Renal cortex interstitium (tissue), 15 donors: ENCODE results near the gene SDHB. TPM values are rescaled to one million over a fixed set of nuclear protein-coding genes. Genes with fewer than 3 reads are reported as not detected.

Source experiments
- DNase-seq, 11 donors: peaks; one replicate each; pipeline ENCODE4 v3.0.0-alpha.2; 2013; ENCODE audit warnings: low read depth in 9 of 11, low spot score in 4 of 11; ENCODE audit errors: extremely low read depth in 1 of 11
- long read RNA-seq, 16 experiments: transcript quantifications; one replicate each; lab custom pipeline, GENCODE V29; 2026
- polyA plus RNA-seq, 3 donors: library from polyadenylated mRNA; unstranded; fragments of 120-200 nt; gene quantifications; one replicate each; pipeline ENCODE4 v1.2.1, GENCODE V29; 2013; ENCODE audit not compliant: insufficient read length in 3 of 3

SDHB gene
- 100 to 1,000 TPM; 128 to 170 (median 164) TPM for polyA plus RNA-seq
- long read RNA-seq, donor 1, transcript SDHB-201 (8 exons, 1,153 nt) = major isoform, 27 of 35 reads
- long read RNA-seq, donor 1, partial matches to known transcripts = 5 of 35 reads
- long read RNA-seq, donor 1, other reads (novel, unspliced or antisense) = 0 of 35 reads
- long read RNA-seq, donor 2, transcript SDHB-206 (2 exons, 636 nt) = minor isoform, 6 of 40 reads
- long read RNA-seq, donor 2, transcript SDHB-201 (8 exons, 1,153 nt) = major isoform, 29 of 40 reads
- long read RNA-seq, donor 2, partial matches to known transcripts = 5 of 40 reads
- long read RNA-seq, donor 2, other reads (novel, unspliced or antisense) = 0 of 40 reads
- long read RNA-seq, donor 3, transcript SDHB-201 (8 exons, 1,153 nt) = major isoform, 58 of 64 reads
- long read RNA-seq, donor 3, partial matches to known transcripts = 5 of 64 reads
- long read RNA-seq, donor 3, other reads (novel, unspliced or antisense) = 0 of 64 reads
- long read RNA-seq, donor 4, transcript SDHB-201 (8 exons, 1,153 nt) = major isoform, 34 of 47 reads
- long read RNA-seq, donor 4, transcript SDHB-206 (2 exons, 636 nt) = minor isoform, 6 of 47 reads
- long read RNA-seq, donor 4, partial matches to known transcripts = 7 of 47 reads
- long read RNA-seq, donor 4, other reads (novel, unspliced or antisense) = 0 of 47 reads
- long read RNA-seq, donor 5 = 0 reads
- long read RNA-seq, donor 6, transcript SDHB-201 (8 exons, 1,153 nt) = major isoform, 22 of 29 reads
- long read RNA-seq, donor 6, transcript SDHB-206 (2 exons, 636 nt) = minor isoform, 7 of 29 reads
- long read RNA-seq, donor 6, partial matches to known transcripts = 0 of 29 reads
- long read RNA-seq, donor 6, other reads (novel, unspliced or antisense) = 0 of 29 reads
- long read RNA-seq, donor 7, transcript SDHB-201 (8 exons, 1,153 nt) = major isoform, 53 of 76 reads
- long read RNA-seq, donor 7, partial matches to known transcripts = 22 of 76 reads
- long read RNA-seq, donor 7, other reads (novel, unspliced or antisense) = 0 of 76 reads
- long read RNA-seq, donor 8, transcript SDHB-201 (8 exons, 1,153 nt) = major isoform, 66 of 111 reads
- long read RNA-seq, donor 8, transcript SDHB-206 (2 exons, 636 nt) = minor isoform, 13 of 111 reads
- long read RNA-seq, donor 8, partial matches to known transcripts = 32 of 111 reads
- long read RNA-seq, donor 8, other reads (novel, unspliced or antisense) = 0 of 111 reads
- long read RNA-seq, donor 9, transcript SDHB-201 (8 exons, 1,153 nt) = major isoform, 39 of 53 reads
- long read RNA-seq, donor 9, partial matches to known transcripts = 11 of 53 reads
- long read RNA-seq, donor 9, other reads (novel, unspliced or antisense) = 0 of 53 reads
- long read RNA-seq, donor 10, transcript SDHB-201 (8 exons, 1,153 nt) = major isoform, 42 of 49 reads
- long read RNA-seq, donor 10, transcript SDHB-206 (2 exons, 636 nt) = minor isoform, 7 of 49 reads
- long read RNA-seq, donor 10, partial matches to known transcripts = 0 of 49 reads
- long read RNA-seq, donor 10, other reads (novel, unspliced or antisense) = 0 of 49 reads
- long read RNA-seq, donor 11, transcript SDHB-201 (8 exons, 1,153 nt) = major isoform, 27 of 27 reads
- long read RNA-seq, donor 11, partial matches to known transcripts = 0 of 27 reads
- long read RNA-seq, donor 11, other reads (novel, unspliced or antisense) = 0 of 27 reads
- long read RNA-seq, donor 12, transcript SDHB-201 (8 exons, 1,153 nt) = major isoform, 17 of 29 reads
- long read RNA-seq, donor 12, partial matches to known transcripts = 9 of 29 reads
- long read RNA-seq, donor 12, other reads (novel, unspliced or antisense) = 0 of 29 reads
- long read RNA-seq, donor 13, transcript SDHB-201 (8 exons, 1,153 nt) = major isoform, 60 of 84 reads
- long read RNA-seq, donor 13, transcript SDHB-206 (2 exons, 636 nt) = minor isoform, 16 of 84 reads
- long read RNA-seq, donor 13, partial matches to known transcripts = 6 of 84 reads
- long read RNA-seq, donor 13, other reads (novel, unspliced or antisense) = 0 of 84 reads
- long read RNA-seq, donor 14, transcript SDHB-201 (8 exons, 1,153 nt) = major isoform, 43 of 51 reads
- long read RNA-seq, donor 14, partial matches to known transcripts = 6 of 51 reads
- long read RNA-seq, donor 14, other reads (novel, unspliced or antisense) = 0 of 51 reads
- long read RNA-seq, donor 15, transcript SDHB-201 (8 exons, 1,153 nt) = major isoform, 22 of 29 reads
- long read RNA-seq, donor 15, partial matches to known transcripts = 5 of 29 reads
- long read RNA-seq, donor 15, other reads (novel, unspliced or antisense) = 0 of 29 reads
- long read RNA-seq, donor 16, transcript SDHB-201 (8 exons, 1,153 nt) = major isoform, 84 of 93 reads
- long read RNA-seq, donor 16, partial matches to known transcripts = 6 of 93 reads
- long read RNA-seq, donor 16, other reads (novel, unspliced or antisense) = 0 of 93 reads

- DNase-seq = peak; percentile 93 to 99 (median 98)
Measured at GRCh38 chr1:17053685-17054410, at the start of gene SDHB. Gene SDHB, minus strand, starts transcription at chr1:17054032. Its CDS starts 13 bp downstream, at chr1:17054019.

GRCh38 chr1:17102232-17102631, 48.4 kb upstream of the SDHB start:
- no peak for DNase-seq

- no peak for DNase-seq
Measured at GRCh38 chr1:17101261-17101660, 47.4 kb upstream of the SDHB start.

DNA sequence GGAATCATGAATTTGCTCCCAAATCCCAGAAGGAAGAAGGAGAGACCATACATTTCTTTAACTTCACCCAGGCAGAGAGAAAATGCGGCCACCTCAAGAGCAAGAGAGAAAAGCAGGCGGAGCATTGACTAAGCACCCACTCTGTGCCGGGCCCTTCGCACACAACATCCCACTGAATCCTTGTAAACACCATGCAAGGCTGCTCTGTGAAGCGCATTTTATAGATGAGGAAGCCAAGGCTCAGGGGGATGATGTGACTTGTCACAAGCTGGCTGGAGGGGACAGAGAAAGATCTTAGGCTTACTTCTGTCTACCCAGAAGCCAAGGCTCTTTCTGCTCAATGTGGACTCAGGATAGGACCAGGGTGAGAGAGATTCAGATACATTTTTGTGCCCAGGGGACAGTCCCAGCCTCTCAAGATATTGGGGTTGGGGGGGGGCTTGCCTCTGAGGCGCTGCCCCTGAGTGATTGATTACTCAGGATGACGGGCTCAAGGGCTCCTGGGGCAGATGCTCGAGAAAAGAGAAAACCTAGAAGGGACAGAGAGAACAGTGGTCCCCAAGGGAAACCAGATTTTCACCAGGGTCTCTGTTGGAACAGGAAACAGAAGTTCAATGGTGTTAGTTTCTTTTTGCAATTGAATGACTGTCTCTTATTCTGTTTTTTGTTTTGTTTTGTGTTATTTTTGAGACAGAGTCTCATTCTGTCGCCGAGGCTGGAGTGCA, 45.9 kb upstream of the SDHB start:
- no peak for DNase-seq

GRCh38 chr1:17098446-17099317, 44.9 kb upstream of the SDHB start:
- DNase-seq = no peak

GRCh38 chr1:17097787-17098186, 44.0 kb upstream of the SDHB start:
- DNase-seq = no peak

DNA sequence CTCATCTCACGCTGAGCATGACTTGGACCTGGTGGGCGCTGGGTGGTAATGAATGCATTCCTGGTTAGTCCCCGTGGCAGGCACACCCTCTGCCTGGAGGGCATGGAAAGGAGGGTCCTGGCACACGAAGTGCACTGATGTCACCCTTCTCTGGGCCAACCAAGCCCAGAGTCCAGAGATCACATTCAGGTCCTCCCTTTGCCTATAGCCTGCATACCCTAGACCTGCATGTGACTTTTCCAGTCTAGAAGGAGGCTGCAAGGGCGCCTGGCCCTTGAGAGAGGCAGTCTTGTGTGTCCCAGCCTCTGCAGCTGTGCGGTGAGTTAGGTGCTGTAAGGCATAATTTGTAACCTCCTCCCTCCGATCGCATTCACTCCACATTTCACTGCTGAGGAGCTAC, 43.3 kb upstream of the SDHB start:
- DNase-seq = no peak

- no peak for DNase-seq
Measured at GRCh38 chr1:17096584-17096983, 42.8 kb upstream of the SDHB start.

DNA sequence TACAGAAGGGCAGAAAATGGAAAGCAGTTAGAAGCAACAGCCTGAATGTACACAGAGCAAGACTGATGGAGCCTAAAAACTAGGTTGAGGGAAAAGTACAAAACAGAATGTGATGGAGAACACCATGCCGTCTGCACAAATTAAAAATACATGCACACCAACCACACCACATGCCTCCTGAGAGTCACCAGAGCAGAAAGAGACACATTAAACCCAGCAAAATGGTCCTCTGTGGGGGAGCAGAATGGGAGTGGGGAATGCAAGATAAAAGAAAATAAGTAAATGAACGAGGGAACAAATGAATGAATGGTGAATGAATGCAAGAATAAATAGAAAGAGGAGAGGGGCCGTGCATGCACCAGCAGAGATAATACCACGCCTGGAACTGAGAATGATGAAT, 41.3 kb upstream of the SDHB start:
- no peak for DNase-seq

DNA sequence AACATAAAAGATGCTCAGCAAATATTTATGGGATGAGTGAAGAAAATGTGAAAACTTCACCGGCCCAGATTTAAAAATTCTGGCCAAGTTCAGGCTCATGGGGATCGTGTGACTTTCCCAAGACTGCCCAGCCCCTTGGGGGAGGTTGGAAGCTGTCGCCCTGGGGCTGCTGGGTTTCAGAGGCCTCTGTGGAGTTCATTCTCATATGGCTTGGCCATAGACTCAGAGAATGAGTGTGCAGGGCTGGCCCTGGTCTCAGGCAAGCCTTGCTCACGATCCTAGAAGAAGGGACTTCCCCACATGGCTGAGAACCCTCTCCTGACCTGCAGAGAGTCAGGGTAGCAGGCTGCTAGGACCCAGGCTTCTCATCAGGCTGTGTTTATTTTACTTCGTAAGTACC, 40.8 kb upstream of the SDHB start:
- DNase-seq = no peak

- DNase-seq = no peak
Measured at GRCh38 chr1:17093822-17094393, 40.1 kb upstream of the SDHB start.

- DNase-seq = no peak
Measured at GRCh38 chr1:17091252-17091651, 37.4 kb upstream of the SDHB start.

GRCh38 chr1:17089506-17089905, 35.7 kb upstream of the SDHB start:
- DNase-seq = no peak

DNA sequence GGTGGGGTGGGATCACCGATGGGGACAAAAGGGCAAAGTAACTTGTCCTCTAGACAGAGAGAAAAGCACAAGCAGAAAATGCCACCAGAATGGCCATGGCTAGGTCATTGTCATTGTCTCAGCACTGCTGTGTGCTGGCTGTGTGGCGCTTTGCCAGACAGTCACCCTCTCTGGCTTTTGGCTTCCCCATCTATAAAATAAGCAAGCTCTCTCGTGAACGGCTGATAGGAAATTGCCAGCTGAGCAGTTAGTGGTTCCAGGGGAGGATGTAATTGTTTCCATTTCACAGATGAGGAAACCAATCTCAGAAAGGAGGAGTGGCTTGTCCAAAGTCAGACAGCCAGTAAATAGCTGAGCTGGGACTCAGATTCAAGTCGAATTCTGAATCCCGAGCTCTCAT, 32.9 kb upstream of the SDHB start:
- no peak for DNase-seq
